Lung (tissue), 12 donors: ENCODE results near the gene FFAR3. TPM values are rescaled to one million over a fixed set of nuclear protein-coding genes. Genes with fewer than 3 reads are reported as not detected.

Source experiments
- ATAC-seq: fragments of 200-7000 bp; cut with Tn5 transposase; one replicate; pipeline ENCODE4 v1.9.1; 2020; ENCODE audit warnings: moderate number of reproducible peaks; ENCODE audit not compliant: insufficient read depth, low FRiP score
- DNase-seq, 3 donors: peaks; one replicate each; pipeline ENCODE4 v3.0.0-alpha.2; 2013 to 2017
- H3K27ac ChIP-seq, 2 donors: one replicate each; pipeline ENCODE4 v1.5.1; 2013; ENCODE audit warnings: mild to moderate bottlenecking in 2 of 2, moderate library complexity in 2 of 2, control low read depth in 1 of 2, inconsistent platforms in 1 of 2, low read depth in 1 of 2, low read length in 1 of 2
- H3K27me3 ChIP-seq, 3 donors: one replicate each; pipeline ENCODE4 v1.5.1; 2013; ENCODE audit warnings: low read length in 2 of 3; ENCODE audit not compliant: control insufficient read depth in 3 of 3, insufficient read depth in 3 of 3
- H3K36me3 ChIP-seq, 4 donors: one replicate each; pipeline ENCODE4 v1.5.1; 2013; ENCODE audit warnings: low read length in 4 of 4, mild to moderate bottlenecking in 1 of 4, moderate library complexity in 1 of 4; ENCODE audit not compliant: control insufficient read depth in 4 of 4, insufficient read depth in 4 of 4
- H3K4me1 ChIP-seq, 5 donors: one replicate each; pipeline ENCODE4 v1.5.1; 2013; ENCODE audit warnings: low read length in 5 of 5, mild to moderate bottlenecking in 2 of 5, moderate library complexity in 1 of 5; ENCODE audit not compliant: control insufficient read depth in 5 of 5, insufficient read depth in 5 of 5
- H3K4me3 ChIP-seq: one replicate; pipeline ENCODE4 v1.5.1; 2013; ENCODE audit warnings: mild to moderate bottlenecking, control low read depth, moderate library complexity
- H3K9ac ChIP-seq, 2 donors: one replicate each; pipeline ENCODE4 v1.5.1; 2013; ENCODE audit warnings: low read length in 2 of 2, control low read depth in 1 of 2; ENCODE audit not compliant: insufficient read depth in 1 of 2
- H3K9me3 ChIP-seq, 4 donors: one replicate each; pipeline ENCODE4 v1.5.1; 2013; ENCODE audit warnings: low read length in 3 of 4, mild to moderate bottlenecking in 1 of 4, moderate library complexity in 1 of 4; ENCODE audit not compliant: control insufficient read depth in 4 of 4, insufficient read depth in 3 of 4
- WGBS, 2 donors: extraction: QIAGEN DNeasy Blood & Tissue Kit; methylation state at CpG; one replicate each; pipeline ENCODE4 v1.1.7; 2013; 5-methylcytosine and 5-hydroxymethylcytosine counted together
- polyA plus RNA-seq, 2 donors: library from polyadenylated mRNA; stranded (reverse); fragments of 200-250 nt; gene quantifications; one replicate each; pipeline ENCODE4 v1.2.1, GENCODE V29; 2013
- total RNA-seq, 2 donors: library from RNA; depleted of rRNA in 1 of 2; stranded (reverse); fragments of >200 nt in 1 of 2; gene quantifications; one replicate each; pipeline ENCODE4 v1.2.1, GENCODE V29; 2014 to 2021
- TF ChIP-seq, protein P1 (sequence below): IDR thresholded peaks from 2 replicates; pipeline ENCODE4 v1.5.1; 2012; ENCODE audit warnings: mild to moderate bottlenecking; ENCODE audit errors: control extremely low read depth, extremely low read depth
- donor health status: control.
- donor health status: control.
- donor health status: Bipolar disorder and iron deficiency.
- donor health status: healthy.
- donor health status: DM: yes; HTN: yes; CAD: no.

Gene FFAR3
- total and polyA plus RNA-seq, 4 donors, result 0.06 to 20.9 (median 0.40) TPM

DNA sequence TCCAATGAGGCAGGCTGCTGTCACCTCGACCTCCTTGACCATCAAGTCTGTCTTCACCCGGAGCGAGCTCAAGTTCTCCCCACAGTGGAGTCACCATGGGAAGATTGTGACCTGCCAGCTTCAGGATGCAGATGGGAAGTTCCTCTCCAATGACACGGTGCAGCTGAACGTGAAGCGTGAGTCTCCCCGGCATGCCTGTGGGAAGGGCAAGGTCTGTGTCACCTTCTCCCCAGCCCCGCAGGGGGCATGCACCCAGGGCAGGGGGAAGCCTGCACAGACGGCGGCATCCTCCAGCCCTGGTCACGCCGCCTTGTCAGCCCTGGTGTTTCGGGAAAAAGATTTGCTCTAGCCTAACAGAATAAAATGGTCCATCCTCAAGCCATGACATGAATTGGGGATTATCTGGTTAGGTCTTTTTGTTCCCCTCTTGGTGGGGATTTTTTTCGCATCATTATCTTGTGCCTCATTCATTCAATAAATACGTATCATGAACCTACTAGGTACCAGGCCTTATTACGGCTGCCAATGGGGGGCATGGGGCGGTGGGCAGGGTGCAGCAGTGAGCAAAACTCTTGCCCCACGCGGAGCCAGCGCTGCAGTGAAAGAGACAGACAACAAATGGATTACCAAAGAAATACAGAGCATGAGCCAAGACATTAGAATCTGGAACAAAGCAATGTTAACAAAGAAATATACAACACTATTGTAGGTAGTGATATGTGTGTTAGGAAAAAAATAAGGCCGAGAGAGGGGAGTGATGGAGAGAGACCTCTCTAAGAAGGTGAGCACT, 21.9 kb upstream of the FFAR3 start:
- H3K36me3 ChIP-seq, result peaks cover 0 to 5% (median 0%) of the 10 kb centered on the region in 4 donors

GRCh38 chr19:35337097-35337983, 20.9 kb upstream of the FFAR3 start:
- Histone ChIP-seq H3K4me1 (no peaks in the 10 kb centered on the region), H3K27ac (no peak overlapping the region), H3K9me3 (no peaks in the 10 kb centered on the region), H3K4me3 (no peak overlapping the region), H3K36me3 (peaks cover 0 to 5% (median 0%) of the 10 kb centered on the region in 4 donors), H3K9ac (no peak overlapping the region), H3K27me3 (no peaks in the 10 kb centered on the region)
- 78 to 85% methylated on average over 25 of the region's 25 CpGs for WGBS, 2 donors
- no peak for DNase-seq
- no peak for ATAC-seq
- TF ChIP-seq, protein P1, sequence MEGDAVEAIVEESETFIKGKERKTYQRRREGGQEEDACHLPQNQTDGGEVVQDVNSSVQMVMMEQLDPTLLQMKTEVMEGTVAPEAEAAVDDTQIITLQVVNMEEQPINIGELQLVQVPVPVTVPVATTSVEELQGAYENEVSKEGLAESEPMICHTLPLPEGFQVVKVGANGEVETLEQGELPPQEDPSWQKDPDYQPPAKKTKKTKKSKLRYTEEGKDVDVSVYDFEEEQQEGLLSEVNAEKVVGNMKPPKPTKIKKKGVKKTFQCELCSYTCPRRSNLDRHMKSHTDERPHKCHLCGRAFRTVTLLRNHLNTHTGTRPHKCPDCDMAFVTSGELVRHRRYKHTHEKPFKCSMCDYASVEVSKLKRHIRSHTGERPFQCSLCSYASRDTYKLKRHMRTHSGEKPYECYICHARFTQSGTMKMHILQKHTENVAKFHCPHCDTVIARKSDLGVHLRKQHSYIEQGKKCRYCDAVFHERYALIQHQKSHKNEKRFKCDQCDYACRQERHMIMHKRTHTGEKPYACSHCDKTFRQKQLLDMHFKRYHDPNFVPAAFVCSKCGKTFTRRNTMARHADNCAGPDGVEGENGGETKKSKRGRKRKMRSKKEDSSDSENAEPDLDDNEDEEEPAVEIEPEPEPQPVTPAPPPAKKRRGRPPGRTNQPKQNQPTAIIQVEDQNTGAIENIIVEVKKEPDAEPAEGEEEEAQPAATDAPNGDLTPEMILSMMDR, result no peak

More for the DNA sequence above, 21.9 kb upstream of the FFAR3 start:
- 88 to 90% methylated on average over 21 of the region's 21 CpGs for WGBS, 2 donors
- Histone ChIP-seq H3K9me3 (no peaks in the 10 kb centered on the region), H3K4me1 (no peaks in the 10 kb centered on the region), H3K9ac (no peak overlapping the region), H3K4me3 (no peak overlapping the region), H3K27ac (no peak overlapping the region), H3K27me3 (no peaks in the 10 kb centered on the region)
- no peak for ATAC-seq
- no peak for DNase-seq
- TF ChIP-seq, protein P1, result no peak

DNA sequence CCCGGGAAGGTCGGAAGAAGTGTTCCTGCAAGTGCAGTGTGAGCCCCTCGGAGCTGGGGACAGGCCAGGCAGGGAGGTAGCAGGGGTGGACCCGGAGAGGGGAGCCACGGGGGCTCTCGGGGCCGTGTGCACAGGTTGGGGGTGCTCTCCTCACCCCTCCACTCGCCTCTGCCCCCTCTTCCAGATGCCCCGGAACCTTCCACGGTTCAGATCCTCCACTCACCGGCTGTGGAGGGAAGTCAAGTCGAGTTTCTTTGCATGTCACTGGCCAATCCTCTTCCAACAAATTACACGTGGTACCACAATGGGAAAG, 20.3 kb upstream of the FFAR3 start:
- Histone ChIP-seq H3K36me3 (peaks cover 0 to 5% (median 0%) of the 10 kb centered on the region in 4 donors), H3K9me3 (no peaks in the 10 kb centered on the region), H3K4me1 (no peaks in the 10 kb centered on the region), H3K9ac (no peak overlapping the region), H3K27ac (no peak overlapping the region), H3K4me3 (no peak overlapping the region), H3K27me3 (no peaks in the 10 kb centered on the region)
- DNase-seq, result no peak
- TF ChIP-seq, protein P1, result no peak
- no peak for ATAC-seq
- 85 to 93% methylated on average over 12 to 13 of the region's 13 CpGs for WGBS, 2 donors
